Prostate gland (tissue), 2 donors: ENCODE measurements around the gene FNDC10. TPM values are rescaled to one million over a fixed set of nuclear protein-coding genes. Genes with fewer than 3 reads are reported as not detected.

Experiments used
- DNase-seq: peaks from one replicate; pipeline ENCODE4 v3.0.0-alpha.2; 2019; ENCODE audit warnings: low spot score
- H3K27ac ChIP-seq, 2 donors: fragments of 200-600 bp; sonication (generic); 2 replicates each; pipeline ENCODE4 v1.5.1; 2017 to 2019
- H3K27me3 ChIP-seq: fragments of 200-600 bp; sonication (generic); replicated peaks from 2 replicates; pipeline ENCODE4 v1.5.1; 2019; ENCODE audit not compliant: insufficient read depth
- H3K36me3 ChIP-seq, 2 donors: fragments of 200-600 bp; sonication (generic); 1 replicate in 1 of 2; 2 replicates in 1 of 2; pipeline versions ENCODE4 v1.5.1 to v1.8.1; 2017 to 2019
- H3K4me1 ChIP-seq: fragments of 200-600 bp; sonication (generic); replicated peaks from 2 replicates; pipeline ENCODE4 v1.5.1; 2019
- H3K4me3 ChIP-seq, 2 donors: fragments of 200-600 bp; sonication (generic); 2 replicates each; pipeline ENCODE4 v1.5.1; 2017 to 2019
- H3K9me3 ChIP-seq: fragments of 200-600 bp; sonication (generic); 2 replicates; pipeline ENCODE4 v1.5.1; 2017
- CTCF ChIP-seq, 4 experiments: fragments of 200-600 bp in 2 of 4; fragments of 450-650 bp in 2 of 4; sonication (generic) in 2 of 4; IDR thresholded peaks; 1 replicate in 3 of 4; 2 replicates in 1 of 4; pipeline ENCODE4 v1.5.1; 2016 to 2019; ENCODE audit warnings: antibody characterized with exemption in 4 of 4, mild to moderate bottlenecking in 2 of 4, moderate library complexity in 2 of 4
- POLR2A ChIP-seq: fragments of 450-650 bp; IDR thresholded peaks from one replicate; pipeline ENCODE4 v1.6.1; 2016; ENCODE audit warnings: antibody characterized with exemption, mild to moderate bottlenecking
- POLR2AphosphoS5 ChIP-seq: sonication (generic); formaldehyde crosslinking; IDR thresholded peaks from one replicate; pipeline ENCODE4 v1.6.1; 2017; ENCODE audit warnings: antibody characterized with exemption
- WGBS: methylation state at CpG from one replicate; pipeline ENCODE4 v1.1.5; 2018; 5-methylcytosine and 5-hydroxymethylcytosine counted together
- intact Hi-C: fragments of 100-400 bp; cut with DNase I; formaldehyde crosslinking; loops from one replicate; pipeline ENCODE4 v1.14.2; 2022
- total RNA-seq, 2 donors: library from RNA; depleted of rRNA; stranded (reverse); fragments of >200 nt; gene quantifications; one replicate each; pipeline ENCODE4 v1.1.0, GENCODE V29; 2016

FNDC10 gene
- total RNA-seq, 2 donors from 2014 or later = 3.5 to 33.3 TPM

GRCh38 chr1:1602304-1602967 is 2.5 kb upstream of the FNDC10 start:
- Histone ChIP-seq H3K36me3 (no peaks in the 10 kb centered on the region), H3K4me3 (no peak overlapping the region), H3K27ac (no peak overlapping the region), H3K4me1 (no peaks in the 10 kb centered on the region), H3K27me3 (peaks cover 7% of the 10 kb centered on the region), H3K9me3 (no peaks in the 10 kb centered on the region)
- TF ChIP-seq POLR2A (no peak), POLR2AphosphoS5 (no peak), CTCF (IDR thresholded peaks at IDR 0.05) (no peak)
- 69% methylated on average over 18 of the region's 18 CpGs for WGBS
- no peak for DNase-seq
- intact Hi-C loops = no loop called here

- no peak overlapping the region for H3K4me3 ChIP-seq
- WGBS = 83% methylated on average over 15 of the region's 15 CpGs
- intact Hi-C loops = no loop called here
- H3K4me1 ChIP-seq = no peaks in the 10 kb centered on the region
- no peak overlapping the region for H3K27ac ChIP-seq
- no peak for TF ChIP-seq POLR2AphosphoS5
- no peak for TF ChIP-seq POLR2A
- no peak for TF ChIP-seq CTCF (IDR thresholded peaks at IDR 0.05)
- H3K9me3 ChIP-seq = no peaks in the 10 kb centered on the region
- DNase-seq = no peak
- H3K36me3 ChIP-seq = no peaks in the 10 kb centered on the region
- peaks cover 7% of the 10 kb centered on the region for H3K27me3 ChIP-seq
Observed at GRCh38 chr1:1601564-1602303, 1.8 kb upstream of the FNDC10 start.

GRCh38 chr1:1600861-1601563 is 1.1 kb upstream of the FNDC10 start:
- 71% methylated on average over 22 of the region's 22 CpGs for WGBS
- TF ChIP-seq CTCF (IDR thresholded peaks at IDR 0.05) (no peak), POLR2AphosphoS5 (no peak), POLR2A (no peak)
- no peak for DNase-seq

DNA sequence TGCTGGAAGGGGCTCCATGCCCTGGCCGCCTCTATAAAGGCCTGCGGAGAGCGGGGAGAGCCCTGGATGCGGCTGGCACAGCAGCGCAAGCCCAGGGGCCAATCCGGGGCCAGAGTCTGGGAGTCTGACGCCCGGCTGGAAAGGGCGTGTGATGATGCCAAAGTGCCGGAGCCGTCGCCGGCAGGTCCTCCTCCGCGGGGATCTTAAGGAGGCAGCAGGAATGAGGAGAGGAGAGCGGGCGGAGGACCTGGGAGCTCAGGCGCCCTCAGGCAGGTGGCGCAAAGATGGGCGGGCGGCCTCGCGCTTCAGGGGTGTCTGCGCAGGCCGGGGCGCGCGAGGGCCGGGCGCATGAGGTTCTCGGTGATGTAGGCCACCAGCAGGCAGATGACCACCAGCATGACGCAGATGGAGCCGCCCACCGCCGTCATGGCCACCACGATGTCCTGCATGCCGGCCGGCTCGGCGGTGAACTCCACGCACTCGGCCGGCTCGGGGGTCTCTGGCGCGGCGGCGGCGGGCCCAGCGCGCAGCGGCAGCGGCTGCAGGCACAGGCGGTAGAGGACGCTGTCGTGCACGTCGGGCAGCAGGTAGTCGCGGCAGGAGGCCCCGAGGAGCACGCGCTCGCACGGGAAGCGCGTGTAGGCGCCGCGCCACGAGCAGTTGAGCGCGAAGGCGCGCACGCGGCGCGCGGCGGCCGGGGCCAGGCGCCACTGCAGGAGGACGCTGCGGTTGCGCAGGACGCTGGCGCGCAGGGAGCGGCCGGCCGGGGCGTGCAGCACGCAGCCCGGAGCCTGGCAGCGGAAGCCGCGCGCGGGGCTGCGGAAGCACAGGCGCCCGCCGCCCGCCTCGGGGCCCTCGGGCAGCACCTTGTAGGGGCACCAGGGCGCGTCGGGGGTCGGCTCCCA is 653 bp downstream of the FNDC10 start:
- no peak for TF ChIP-seq CTCF (IDR thresholded peaks at IDR 0.05)
- no peak for TF ChIP-seq POLR2AphosphoS5
- no peak for TF ChIP-seq POLR2A
- no peak for DNase-seq
- Histone ChIP-seq H3K4me3 (peak overlapping the region; percentile 14 to 19), H3K36me3 (no peaks in the 10 kb centered on the region), H3K9me3 (no peaks in the 10 kb centered on the region), H3K4me1 (no peaks in the 10 kb centered on the region), H3K27ac (no peak overlapping the region), H3K27me3 (peaks cover 7% of the 10 kb centered on the region)
- WGBS = 6% methylated on average over 46 of the region's 111 CpGs
- intact Hi-C loops = no loop called here

More at GRCh38 chr1:1600861-1601563, 1.1 kb upstream of the FNDC10 start:
- Histone ChIP-seq H3K27me3 (peaks cover 7% of the 10 kb centered on the region), H3K4me1 (no peaks in the 10 kb centered on the region), H3K9me3 (no peaks in the 10 kb centered on the region), H3K27ac (no peak overlapping the region), H3K36me3 (no peaks in the 10 kb centered on the region), H3K4me3 (no peak overlapping the region)
- intact Hi-C loops = no loop called here
